C4-2B (cell line): ENCODE measurements around the gene APOC1.

Experiments used
- H3K27ac ChIP-seq: fragments of 450-650 bp; 2 replicates; pipeline ENCODE4 v1.5.1; 2017
- ZFX ChIP-seq: fragments of 450-650 bp; IDR thresholded peaks from 2 replicates; pipeline ENCODE4 v1.6.1; 2017
- TF ChIP-seq, protein P1 (sequence below): fragments of 450-650 bp; conservative IDR thresholded peaks from 2 replicates; pipeline ENCODE4 v1.5.1; 2017; ENCODE audit warnings: mild to moderate bottlenecking

Gene APOC1

DNA sequence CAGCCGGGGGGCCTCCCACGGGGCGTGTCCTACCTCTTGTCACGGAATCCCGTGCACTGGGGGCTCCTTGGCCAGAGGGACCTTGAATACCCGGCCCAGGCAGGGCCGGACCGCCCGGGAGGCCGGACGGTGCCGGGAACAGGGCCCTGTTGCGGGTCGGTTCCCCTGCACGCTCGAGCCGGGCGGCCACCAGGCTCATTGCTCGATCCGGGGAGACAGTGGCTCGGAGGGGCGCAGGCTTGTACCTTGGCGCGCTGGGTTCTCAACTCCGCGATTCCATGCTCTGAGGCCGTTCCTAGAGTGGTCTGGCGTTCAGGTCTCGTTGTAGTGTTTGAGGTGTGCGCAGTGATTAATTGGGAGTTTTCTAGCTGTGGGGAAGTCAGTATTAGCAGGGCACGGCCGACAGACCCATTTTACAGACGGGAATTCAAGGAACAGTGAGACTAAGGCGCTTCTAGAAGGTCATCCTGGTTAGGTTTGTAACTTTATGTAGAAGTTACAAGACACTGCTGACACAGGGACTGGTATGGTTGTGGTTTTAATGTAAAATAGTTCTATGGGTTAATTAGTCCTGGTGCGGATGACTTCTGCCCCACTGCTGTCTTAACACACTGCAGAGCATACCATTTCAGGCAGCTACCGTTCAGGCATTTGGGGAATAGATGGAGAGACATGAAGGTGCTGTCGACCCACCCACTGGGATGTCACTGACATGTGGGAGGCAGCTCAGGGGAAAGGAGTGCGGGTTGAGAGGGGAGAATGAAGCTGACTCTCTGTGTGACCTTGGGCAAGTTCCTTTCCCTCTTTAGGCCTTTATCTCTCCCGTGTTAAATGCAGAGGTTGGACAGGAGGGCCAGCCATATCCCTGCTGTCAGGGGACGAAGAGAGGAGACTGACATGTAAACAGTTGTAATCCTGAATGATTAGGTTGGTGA is 41.4 kb downstream of the APOC1 start:
- TF ChIP-seq ZFX: peak; percentile 64; the same call in 1 of the 2 replicates
- TF ChIP-seq, protein P1, sequence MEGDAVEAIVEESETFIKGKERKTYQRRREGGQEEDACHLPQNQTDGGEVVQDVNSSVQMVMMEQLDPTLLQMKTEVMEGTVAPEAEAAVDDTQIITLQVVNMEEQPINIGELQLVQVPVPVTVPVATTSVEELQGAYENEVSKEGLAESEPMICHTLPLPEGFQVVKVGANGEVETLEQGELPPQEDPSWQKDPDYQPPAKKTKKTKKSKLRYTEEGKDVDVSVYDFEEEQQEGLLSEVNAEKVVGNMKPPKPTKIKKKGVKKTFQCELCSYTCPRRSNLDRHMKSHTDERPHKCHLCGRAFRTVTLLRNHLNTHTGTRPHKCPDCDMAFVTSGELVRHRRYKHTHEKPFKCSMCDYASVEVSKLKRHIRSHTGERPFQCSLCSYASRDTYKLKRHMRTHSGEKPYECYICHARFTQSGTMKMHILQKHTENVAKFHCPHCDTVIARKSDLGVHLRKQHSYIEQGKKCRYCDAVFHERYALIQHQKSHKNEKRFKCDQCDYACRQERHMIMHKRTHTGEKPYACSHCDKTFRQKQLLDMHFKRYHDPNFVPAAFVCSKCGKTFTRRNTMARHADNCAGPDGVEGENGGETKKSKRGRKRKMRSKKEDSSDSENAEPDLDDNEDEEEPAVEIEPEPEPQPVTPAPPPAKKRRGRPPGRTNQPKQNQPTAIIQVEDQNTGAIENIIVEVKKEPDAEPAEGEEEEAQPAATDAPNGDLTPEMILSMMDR: no peak
- peak overlapping the region; percentile 96 for H3K27ac ChIP-seq

DNA sequence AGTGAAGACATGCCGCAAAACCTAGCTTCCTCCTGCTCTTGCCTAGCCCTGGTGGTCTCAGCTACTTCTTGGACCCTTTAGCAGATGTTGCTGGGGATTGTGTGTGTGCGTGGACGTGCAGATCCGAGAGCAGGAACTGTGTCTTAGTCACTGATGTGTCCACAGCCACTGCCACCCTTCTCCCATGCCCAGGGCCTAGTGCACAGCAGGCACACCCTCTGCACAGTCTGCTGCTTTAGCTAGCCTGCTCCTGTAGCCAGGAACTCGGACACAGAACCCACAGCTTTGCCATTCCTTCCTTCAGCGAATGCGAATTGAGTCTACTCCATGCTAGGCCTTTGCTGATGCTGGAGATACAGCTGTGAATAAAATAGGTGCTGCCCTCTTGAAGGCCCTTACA is 43.1 kb downstream of the APOC1 start:
- no peak for TF ChIP-seq ZFX
- TF ChIP-seq, protein P1: no peak
- H3K27ac ChIP-seq: no peak overlapping the region

DNA sequence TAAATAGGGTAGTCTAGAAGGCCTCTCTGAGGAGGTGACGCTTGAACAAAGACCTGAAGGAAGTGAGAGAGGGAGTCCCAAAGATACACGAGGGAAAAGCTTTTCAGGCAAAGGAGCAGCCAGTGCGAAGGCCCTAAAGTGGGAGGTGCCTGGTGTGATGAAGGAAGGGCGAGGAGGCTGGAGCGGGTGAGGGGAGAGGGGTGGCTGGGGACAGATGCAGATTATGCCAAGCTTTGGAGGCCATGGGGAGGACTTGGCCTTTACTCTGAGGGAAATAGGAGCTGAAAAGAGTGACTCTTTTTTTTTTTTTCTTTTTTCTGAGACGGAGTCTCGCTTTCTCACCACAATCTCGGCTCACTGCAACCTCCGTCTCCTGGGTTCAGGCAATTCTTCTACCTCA is 43.7 kb downstream of the APOC1 start:
- no peak overlapping the region for H3K27ac ChIP-seq
- TF ChIP-seq, protein P1: no peak
- TF ChIP-seq ZFX: no peak

GRCh38 chr19:44959691-44960090 is 45.3 kb downstream of the APOC1 start:
- TF ChIP-seq, protein P1: no peak
- no peak for TF ChIP-seq ZFX
- H3K27ac ChIP-seq: no peak overlapping the region

GRCh38 chr19:44960906-44961728 is 46.7 kb downstream of the APOC1 start:
- TF ChIP-seq, protein P1: no peak
- no peak for TF ChIP-seq ZFX
- no peak overlapping the region for H3K27ac ChIP-seq

DNA sequence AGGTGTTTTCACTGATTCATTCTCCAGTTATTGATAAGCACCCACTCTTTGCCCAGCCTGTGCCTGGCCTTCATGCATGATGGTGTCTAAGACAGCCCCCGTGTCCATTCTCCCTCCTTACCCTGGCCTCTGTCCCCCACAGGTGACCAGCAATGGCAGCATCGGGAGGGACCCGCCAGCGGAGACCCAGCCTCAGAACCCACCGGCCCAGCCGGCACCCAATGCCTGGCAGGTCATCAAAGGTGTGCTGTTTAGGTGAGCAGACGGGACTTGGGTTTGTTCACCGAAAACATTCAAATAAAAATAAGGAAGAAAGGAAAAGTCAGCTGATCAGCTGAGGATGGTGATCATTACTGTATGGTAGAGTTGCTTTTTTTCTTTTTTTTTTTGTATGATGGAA is 47.4 kb downstream of the APOC1 start:
- TF ChIP-seq, protein P1: no peak
- TF ChIP-seq ZFX: no peak
- no peak overlapping the region for H3K27ac ChIP-seq

- no peak overlapping the region for H3K27ac ChIP-seq
- TF ChIP-seq ZFX: no peak
- TF ChIP-seq, protein P1: no peak
These were observed 53.7 kb downstream of the APOC1 start for GRCh38 chr19:44968118-44968517.
